HepG2 (cell line): ENCODE data around the gene RNASE8. TPM values are rescaled to one million over a fixed set of nuclear protein-coding genes. Genes with fewer than 3 reads are reported as not detected.

Experiments
- BCL3 ChIP-seq: sonication (generic); formaldehyde crosslinking; IDR thresholded peaks from 2 replicates; pipeline ENCODE4 v1.5.1; 2020; ENCODE audit warnings: mild to moderate bottlenecking, missing genetic modification reagents, moderate library complexity
- CENPBD1 ChIP-seq: sonication (generic); formaldehyde crosslinking; IDR thresholded peaks from 2 replicates; pipeline ENCODE4 v1.8.0; 2022; ENCODE audit warnings: missing genetic modification reagents, low read depth, mild to moderate bottlenecking, borderline replicate concordance
- EED ChIP-seq: sonication (generic); formaldehyde crosslinking; IDR thresholded peaks from 2 replicates; pipeline ENCODE4 v1.5.0; 2020; ENCODE audit warnings: mild to moderate bottlenecking, missing genetic modification reagents
- HES4 ChIP-seq: sonication (generic); formaldehyde crosslinking; IDR thresholded peaks from 2 replicates; pipeline ENCODE4 v1.9.0; 2021; ENCODE audit warnings: mild to moderate bottlenecking, missing genetic modification reagents, borderline replicate concordance
- HNF4A ChIP-seq: sonication (generic); formaldehyde crosslinking; IDR thresholded peaks from 2 replicates; pipeline ENCODE4 v1.4.0; 2020; ENCODE audit warnings: missing genetic modification reagents
- KAT2B ChIP-seq: fragments of 150-350 bp; IDR thresholded peaks from 2 replicates; pipeline ENCODE4 v1.6.1; 2014; ENCODE audit warnings: low read depth, low read length, borderline replicate concordance
- RAD21 ChIP-seq: fragments of 450-650 bp; formaldehyde crosslinking; IDR thresholded peaks from 2 replicates; pipeline ENCODE4 v1.5.0; 2020; ENCODE audit warnings: mild to moderate bottlenecking
- SALL1 ChIP-seq: sonication (generic); formaldehyde crosslinking; IDR thresholded peaks from 2 replicates; pipeline ENCODE4 v1.8.0; 2022; ENCODE audit warnings: mild to moderate bottlenecking, missing genetic modification reagents
- SIX4 ChIP-seq: sonication (generic); formaldehyde crosslinking; IDR thresholded peaks from 2 replicates; pipeline ENCODE4 v1.4.0; 2020; ENCODE audit warnings: missing genetic modification reagents
- SKI ChIP-seq: fragments of 450-650 bp; IDR thresholded peaks from one replicate; pipeline ENCODE4 v1.6.1; 2018; ENCODE audit warnings: mild to moderate bottlenecking; ENCODE audit not compliant: partially characterized antibody
- STAT6 ChIP-seq: sonication (generic); formaldehyde crosslinking; IDR thresholded peaks from 2 replicates; pipeline ENCODE4 v1.4.0; 2020; ENCODE audit warnings: missing genetic modification reagents, mild to moderate bottlenecking, borderline replicate concordance
- TAF1 ChIP-seq: sonication (generic); formaldehyde crosslinking; IDR thresholded peaks from 2 replicates; pipeline ENCODE4 v1.4.0; 2020; ENCODE audit warnings: missing genetic modification reagents
- ZNF275 ChIP-seq: sonication (generic); formaldehyde crosslinking; IDR thresholded peaks from 2 replicates; pipeline ENCODE4 v1.8.0; 2022; ENCODE audit warnings: missing genetic modification reagents, mild to moderate bottlenecking, inconsistent platforms, borderline replicate concordance
- ZNF598 ChIP-seq: sonication (generic); formaldehyde crosslinking; IDR thresholded peaks from 2 replicates; pipeline ENCODE4 v1.5.1; 2020; ENCODE audit warnings: mild to moderate bottlenecking, missing genetic modification reagents, borderline replicate concordance
- ZNF7 ChIP-seq: IDR thresholded peaks from 2 replicates; pipeline ENCODE4 v1.6.1; 2016; ENCODE audit warnings: missing biosample characterization, missing genetic modification reagents
- polyA plus RNA-seq, 8 experiments: library from polyadenylated mRNA; depleted of rRNA in 3 of 8; stranded (reverse) in 7 of 8; unstranded in 1 of 8; fragments of >200 nt; fragmentation: Illumina TruSeq in 4 of 8; extraction: Trizol in 4 of 8; gene quantifications; 2 replicates each; pipeline versions ENCODE4 v1.2.1 to v1.2.3, GENCODE V29; 2011 to 2016; ENCODE audit warnings: low read depth in 4 of 8, missing spikeins in 1 of 8, mixed read lengths in 1 of 8; ENCODE audit not compliant: insufficient read depth in 1 of 8
- total RNA-seq, 5 experiments: library from RNA; depleted of rRNA; stranded (reverse); fragments of >200 nt; fragmentation: Illumina TruSeq; extraction: Trizol; gene quantifications; 2 replicates each; pipeline ENCODE4 v1.2.3, GENCODE V29; 2016; ENCODE audit warnings: low read depth in 1 of 5
- TF ChIP-seq, protein P1 (sequence below): sonication (generic); formaldehyde crosslinking; IDR thresholded peaks from 2 replicates; pipeline ENCODE4 v1.4.0; 2020; ENCODE audit warnings: mild to moderate bottlenecking, missing genetic modification reagents, borderline replicate concordance
- TF ChIP-seq, protein P2 (sequence below): sonication (generic); formaldehyde crosslinking; IDR thresholded peaks from 2 replicates; pipeline ENCODE4 v1.4.0; 2020; ENCODE audit warnings: missing genetic modification reagents

RNASE8 gene
- total and polyA plus RNA-seq, 2 of the 13 experiments (the other 11 are each of a cell fraction or from before 2014, with no cell fraction given): not detected

DNA sequence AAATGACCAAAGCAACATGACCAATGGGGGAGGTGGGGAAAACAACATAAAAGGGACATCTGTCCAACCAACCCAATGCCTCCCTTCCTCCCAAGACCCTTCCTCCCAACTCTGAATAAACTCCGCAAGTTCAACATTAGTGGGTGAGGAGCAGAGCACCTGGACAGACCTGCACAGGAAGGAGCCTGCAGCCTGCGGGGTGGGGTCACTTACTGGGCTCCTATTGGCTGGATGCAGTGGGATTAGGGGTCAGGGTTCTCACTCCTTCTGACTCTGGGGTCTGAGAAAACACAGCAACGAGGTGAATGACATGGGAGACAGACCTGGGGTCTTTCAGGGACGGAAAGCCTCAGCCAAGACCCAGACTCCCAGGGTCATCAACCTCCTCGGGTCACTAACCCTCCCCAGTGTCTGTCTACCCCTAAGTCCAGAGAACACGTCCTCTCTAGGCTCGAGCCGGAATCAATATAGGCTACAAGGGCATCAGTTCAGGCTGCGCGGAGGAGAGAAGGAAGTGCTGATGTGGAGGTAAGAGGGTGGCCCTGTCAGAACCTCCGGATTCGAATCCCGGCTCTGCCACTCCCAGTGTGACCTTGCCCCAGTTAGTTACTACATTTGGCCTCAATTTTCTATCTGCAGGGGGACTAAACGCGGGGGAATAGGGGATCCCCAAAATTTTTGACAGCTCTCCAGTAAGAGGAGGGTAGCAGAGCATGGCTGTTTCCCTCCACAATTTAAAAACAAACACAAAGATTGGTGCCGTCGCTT lies 33.6 kb upstream of the RNASE8 start (continued):
- TF ChIP-seq, protein P1, sequence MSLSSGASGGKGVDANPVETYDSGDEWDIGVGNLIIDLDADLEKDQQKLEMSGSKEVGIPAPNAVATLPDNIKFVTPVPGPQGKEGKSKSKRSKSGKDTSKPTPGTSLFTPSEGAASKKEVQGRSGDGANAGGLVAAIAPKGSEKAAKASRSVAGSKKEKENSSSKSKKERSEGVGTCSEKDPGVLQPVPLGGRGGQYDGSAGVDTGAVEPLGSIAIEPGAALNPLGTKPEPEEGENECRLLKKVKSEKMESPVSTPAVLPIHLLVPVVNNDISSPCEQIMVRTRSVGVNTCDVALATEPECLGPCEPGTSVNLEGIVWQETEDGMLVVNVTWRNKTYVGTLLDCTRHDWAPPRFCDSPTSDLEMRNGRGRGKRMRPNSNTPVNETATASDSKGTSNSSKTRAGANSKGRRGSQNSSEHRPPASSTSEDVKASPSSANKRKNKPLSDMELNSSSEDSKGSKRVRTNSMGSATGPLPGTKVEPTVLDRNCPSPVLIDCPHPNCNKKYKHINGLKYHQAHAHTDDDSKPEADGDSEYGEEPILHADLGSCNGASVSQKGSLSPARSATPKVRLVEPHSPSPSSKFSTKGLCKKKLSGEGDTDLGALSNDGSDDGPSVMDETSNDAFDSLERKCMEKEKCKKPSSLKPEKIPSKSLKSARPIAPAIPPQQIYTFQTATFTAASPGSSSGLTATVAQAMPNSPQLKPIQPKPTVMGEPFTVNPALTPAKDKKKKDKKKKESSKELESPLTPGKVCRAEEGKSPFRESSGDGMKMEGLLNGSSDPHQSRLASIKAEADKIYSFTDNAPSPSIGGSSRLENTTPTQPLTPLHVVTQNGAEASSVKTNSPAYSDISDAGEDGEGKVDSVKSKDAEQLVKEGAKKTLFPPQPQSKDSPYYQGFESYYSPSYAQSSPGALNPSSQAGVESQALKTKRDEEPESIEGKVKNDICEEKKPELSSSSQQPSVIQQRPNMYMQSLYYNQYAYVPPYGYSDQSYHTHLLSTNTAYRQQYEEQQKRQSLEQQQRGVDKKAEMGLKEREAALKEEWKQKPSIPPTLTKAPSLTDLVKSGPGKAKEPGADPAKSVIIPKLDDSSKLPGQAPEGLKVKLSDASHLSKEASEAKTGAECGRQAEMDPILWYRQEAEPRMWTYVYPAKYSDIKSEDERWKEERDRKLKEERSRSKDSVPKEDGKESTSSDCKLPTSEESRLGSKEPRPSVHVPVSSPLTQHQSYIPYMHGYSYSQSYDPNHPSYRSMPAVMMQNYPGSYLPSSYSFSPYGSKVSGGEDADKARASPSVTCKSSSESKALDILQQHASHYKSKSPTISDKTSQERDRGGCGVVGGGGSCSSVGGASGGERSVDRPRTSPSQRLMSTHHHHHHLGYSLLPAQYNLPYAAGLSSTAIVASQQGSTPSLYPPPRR (CRISPR knock-in tag): no peak
- peak; percentile 77 for TF ChIP-seq SKI
- no peak for TF ChIP-seq BCL3
- TF ChIP-seq SALL1: peak; percentile 42; the same call in 1 of the 2 replicates
- TF ChIP-seq EED (CRISPR knock-in tag): no peak
- TF ChIP-seq TAF1 (CRISPR knock-in tag): no peak
- no peak for TF ChIP-seq CENPBD1 (CRISPR knock-in tag)
- TF ChIP-seq SIX4: no peak
- TF ChIP-seq ZNF275 (CRISPR knock-in tag): no peak
- TF ChIP-seq STAT6 (CRISPR knock-in tag): no peak
- no peak for TF ChIP-seq ZNF7 (CRISPR knock-in tag)
- no peak for TF ChIP-seq KAT2B
- no peak for TF ChIP-seq HES4 (CRISPR knock-in tag)
- no peak for TF ChIP-seq ZNF598 (CRISPR knock-in tag)
- TF ChIP-seq RAD21: no peak
- TF ChIP-seq HNF4A (CRISPR knock-in tag): peak; percentile 83
- TF ChIP-seq, protein P2, sequence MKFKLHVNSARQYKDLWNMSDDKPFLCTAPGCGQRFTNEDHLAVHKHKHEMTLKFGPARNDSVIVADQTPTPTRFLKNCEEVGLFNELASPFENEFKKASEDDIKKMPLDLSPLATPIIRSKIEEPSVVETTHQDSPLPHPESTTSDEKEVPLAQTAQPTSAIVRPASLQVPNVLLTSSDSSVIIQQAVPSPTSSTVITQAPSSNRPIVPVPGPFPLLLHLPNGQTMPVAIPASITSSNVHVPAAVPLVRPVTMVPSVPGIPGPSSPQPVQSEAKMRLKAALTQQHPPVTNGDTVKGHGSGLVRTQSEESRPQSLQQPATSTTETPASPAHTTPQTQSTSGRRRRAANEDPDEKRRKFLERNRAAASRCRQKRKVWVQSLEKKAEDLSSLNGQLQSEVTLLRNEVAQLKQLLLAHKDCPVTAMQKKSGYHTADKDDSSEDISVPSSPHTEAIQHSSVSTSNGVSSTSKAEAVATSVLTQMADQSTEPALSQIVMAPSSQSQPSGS (CRISPR knock-in tag): no peak
